ENCODE data around the gene PDZRN3.
"Not testable (repeated sequence)": the region's sequence is repeated elsewhere in the genome, so short reads cannot be mapped to it uniquely, and the experiment has no call there.

Gene PDZRN3

DNA sequence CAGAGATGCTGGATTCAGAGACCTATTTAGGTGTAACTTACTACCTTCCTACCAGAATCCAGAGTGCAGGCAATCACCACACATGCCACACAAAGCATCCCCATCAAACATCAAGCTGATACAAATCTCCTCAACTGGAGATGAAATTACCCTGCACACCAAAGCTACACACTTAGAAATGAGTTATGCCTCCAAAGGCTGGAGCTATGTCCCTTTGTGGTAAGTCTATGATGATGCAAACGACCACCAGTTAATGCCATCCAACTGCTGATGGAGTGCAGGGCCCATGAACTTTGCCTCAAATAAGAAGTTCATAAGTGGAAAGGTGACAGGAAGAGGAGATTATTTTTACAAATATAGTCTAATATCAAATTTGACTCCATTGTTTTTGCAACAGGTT is 38.1 kb downstream of the PDZRN3 start:
- DNase-seq (ENCODE audit: low spot score) = no peak

DNA sequence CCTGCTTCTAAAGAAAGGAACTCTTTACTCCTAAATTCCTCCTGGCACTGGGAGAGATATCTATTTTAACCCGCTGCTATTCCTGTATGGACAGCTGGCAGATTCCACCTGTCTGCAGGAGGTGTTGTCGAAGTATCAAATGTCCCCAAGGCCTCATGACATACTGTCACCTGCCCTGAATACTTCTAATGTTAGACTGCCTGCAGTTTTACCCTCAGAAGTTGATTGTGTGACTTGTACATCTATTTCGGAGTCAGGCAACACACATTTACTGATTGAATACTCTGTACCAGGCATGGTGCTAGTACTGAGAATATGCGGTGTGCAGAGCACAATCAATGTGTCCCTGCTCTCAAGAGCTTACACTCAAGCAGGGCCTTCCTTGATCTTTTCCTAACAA is 38.6 kb downstream of the PDZRN3 start:
- DNase-seq (ENCODE audit: low spot score) = no peak

- DNase-seq (ENCODE audit: low spot score) = no peak
Observed at GRCh38 chr3:73584873-73585272, 39.9 kb downstream of the PDZRN3 start.

- DNase-seq (ENCODE audit: low spot score) = no peak
Observed at GRCh38 chr3:73582535-73582934, 42.2 kb downstream of the PDZRN3 start.

GRCh38 chr3:73581134-73581846 is 43.5 kb downstream of the PDZRN3 start:
- no peak for DNase-seq (ENCODE audit: low spot score)

- no peak for DNase-seq (ENCODE audit: low spot score)
Observed at GRCh38 chr3:73580343-73580742, 44.4 kb downstream of the PDZRN3 start.

GRCh38 chr3:73577704-73578103 is 47.0 kb downstream of the PDZRN3 start:
- no peak for DNase-seq (ENCODE audit: low spot score)

DNA sequence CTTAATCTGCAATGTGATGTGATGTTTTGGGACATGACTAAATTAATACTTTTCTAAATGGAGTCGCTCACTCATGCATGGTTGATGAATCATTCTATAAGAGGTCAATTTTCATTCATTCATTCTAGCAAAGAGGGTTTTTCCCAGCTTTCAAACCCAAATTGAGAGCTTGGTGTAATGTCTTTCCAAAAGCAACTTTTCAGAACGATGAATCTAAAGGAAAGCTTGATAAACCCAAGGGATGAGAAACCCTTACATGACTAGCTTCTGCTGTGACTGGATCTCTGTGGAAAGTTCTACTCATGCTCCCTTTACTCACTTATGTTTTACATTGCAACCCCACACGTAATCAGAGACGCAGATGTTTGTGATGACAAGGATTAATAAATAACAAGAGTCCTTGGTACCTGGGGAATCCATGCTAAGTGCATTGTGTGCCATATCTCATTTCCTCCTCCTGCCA is 47.7 kb downstream of the PDZRN3 start:
- no peak for DNase-seq (ENCODE audit: low spot score)

DNA sequence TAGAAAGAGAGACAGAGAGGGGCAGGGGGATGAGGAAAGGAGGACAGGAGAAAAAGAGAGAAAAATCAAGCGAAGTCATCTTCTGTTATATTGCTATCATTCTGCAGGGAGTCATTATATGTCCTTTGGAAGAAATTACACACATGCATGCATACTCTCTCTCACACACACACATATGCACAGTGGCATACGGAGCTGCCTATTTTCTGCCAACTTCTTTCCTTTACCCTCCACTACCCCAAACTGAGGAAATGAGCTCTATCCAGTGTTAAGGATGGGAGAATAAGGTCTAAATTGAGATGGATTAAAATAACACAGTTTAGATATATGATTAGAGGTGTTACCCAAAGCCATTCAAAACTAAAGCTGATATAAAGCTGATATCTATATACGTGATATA is 48.8 kb downstream of the PDZRN3 start:
- no peak for DNase-seq (ENCODE audit: low spot score)

- no peak for DNase-seq (ENCODE audit: low spot score)
Observed at GRCh38 chr3:73575519-73575918, 49.2 kb downstream of the PDZRN3 start.

DNA sequence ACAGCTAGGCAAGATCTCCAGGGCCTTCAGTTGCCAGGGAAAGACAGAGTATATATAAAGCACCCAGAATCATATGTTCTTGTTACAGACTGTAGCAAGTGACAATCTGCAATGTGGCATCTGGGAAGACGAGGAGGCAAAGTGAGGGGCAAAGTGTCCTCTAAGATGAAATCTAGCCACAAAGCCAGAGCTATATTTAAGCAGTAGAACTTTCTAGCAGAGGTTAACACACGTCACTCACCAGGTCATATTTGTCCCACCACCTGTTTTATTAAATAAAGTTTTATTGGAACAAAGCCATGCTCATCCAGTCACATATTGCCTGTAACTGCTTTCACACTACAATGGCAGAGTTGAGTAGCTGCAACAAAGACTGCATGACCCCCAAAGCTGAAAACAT is 51.5 kb downstream of the PDZRN3 start:
- no peak for DNase-seq (ENCODE audit: low spot score)

GRCh38 chr3:73572368-73572767 is 52.4 kb downstream of the PDZRN3 start:
- no peak for DNase-seq (ENCODE audit: low spot score)

DNA sequence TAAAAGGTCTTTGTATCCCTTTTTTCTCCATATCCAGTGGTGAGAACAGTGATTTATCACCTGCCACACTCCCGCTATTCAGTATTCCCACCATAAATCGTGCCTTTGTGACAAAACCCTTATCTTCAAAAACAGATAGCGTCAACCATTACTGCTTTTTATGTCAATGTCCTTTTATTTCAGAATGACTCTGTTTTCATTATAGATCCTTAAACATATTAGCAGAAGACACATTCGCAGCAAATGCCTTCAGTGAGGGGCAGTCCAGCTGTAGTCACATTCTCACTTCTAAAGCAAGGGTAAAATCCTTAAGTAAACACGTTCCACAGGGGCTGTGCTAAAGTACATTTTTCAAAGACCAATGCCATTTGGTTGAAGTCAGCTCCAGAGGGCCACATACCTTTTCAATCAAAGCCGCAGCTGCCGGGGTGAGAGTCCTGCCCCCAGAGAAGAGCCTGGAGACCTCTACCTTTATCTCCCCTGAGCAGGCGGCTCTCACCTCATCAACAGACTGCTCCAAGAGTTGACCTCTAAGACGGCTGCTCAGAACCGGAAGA is 53.4 kb downstream of the PDZRN3 start:
- DNase-seq (ENCODE audit: low spot score) = no peak

GRCh38 chr3:73569246-73569760 is 55.4 kb downstream of the PDZRN3 start:
- no peak for DNase-seq (ENCODE audit: low spot score)

- no peak for DNase-seq (ENCODE audit: low spot score)
Observed at GRCh38 chr3:73568371-73568862, 56.3 kb downstream of the PDZRN3 start.

DNA sequence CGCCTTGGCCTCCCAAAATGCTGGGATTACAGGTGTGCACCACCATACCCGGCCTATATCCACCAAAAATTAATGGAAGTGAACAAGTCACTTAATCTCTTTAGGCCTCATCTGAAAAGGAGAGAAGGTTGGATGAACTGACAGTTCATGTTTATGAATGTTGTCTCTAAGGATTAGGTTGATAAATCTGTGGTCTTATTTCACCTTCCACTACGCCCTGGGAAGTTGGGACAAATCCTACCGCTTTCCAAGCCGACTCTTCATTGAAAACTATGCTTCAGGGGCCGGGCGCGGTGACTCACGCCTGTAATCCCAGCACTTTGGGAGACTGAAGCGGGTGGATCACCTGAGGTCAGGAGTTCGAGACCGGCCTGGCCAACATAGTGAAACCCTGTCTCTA is 59.4 kb downstream of the PDZRN3 start:
- not testable (repeated sequence) for DNase-seq (ENCODE audit: low spot score)

GRCh38 chr3:73563896-73564582 is 60.7 kb downstream of the PDZRN3 start:
- DNase-seq (ENCODE audit: low spot score) = no peak

- no peak for DNase-seq (ENCODE audit: low spot score)
Observed at GRCh38 chr3:73561494-73561893, 63.2 kb downstream of the PDZRN3 start.

GRCh38 chr3:73559749-73560148 is 65.0 kb downstream of the PDZRN3 start:
- no peak for DNase-seq (ENCODE audit: low spot score)

- DNase-seq (ENCODE audit: low spot score) = no peak
Observed at GRCh38 chr3:73558727-73559075, 66.0 kb downstream of the PDZRN3 start.

DNA sequence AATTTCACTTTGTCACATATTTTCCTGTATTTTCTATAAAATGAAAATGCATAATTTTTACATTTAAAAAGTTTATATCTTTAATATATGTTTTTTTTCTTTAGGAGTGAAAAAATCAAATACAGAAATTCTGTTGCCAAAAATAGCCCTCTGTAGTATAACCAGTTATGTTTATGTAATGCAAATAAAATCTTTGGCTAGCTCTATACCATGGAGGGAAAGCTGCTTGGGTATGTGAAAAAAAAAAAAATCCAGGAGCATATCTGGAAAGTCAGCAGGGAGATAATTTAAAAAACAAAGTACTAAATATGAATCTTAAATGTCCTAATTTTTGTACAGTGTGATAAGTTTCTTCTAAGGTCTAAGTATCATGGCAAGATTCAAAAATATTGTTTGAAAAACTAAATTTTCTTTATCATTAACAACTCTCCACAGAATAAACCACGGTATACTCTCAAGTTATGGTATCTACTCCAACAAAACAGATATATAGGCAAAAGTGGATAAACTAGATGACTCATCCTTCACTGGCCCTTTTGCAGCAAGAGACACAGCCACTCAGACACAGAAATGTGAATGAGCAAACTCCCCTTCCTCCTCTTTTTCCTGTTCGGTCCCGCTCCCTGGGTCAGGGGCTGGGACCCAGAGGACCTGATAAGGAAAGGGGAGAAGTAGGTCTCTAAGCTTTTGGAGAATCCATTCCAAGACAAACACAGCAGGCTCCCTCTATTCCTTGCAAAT is 66.6 kb downstream of the PDZRN3 start:
- no peak for DNase-seq (ENCODE audit: low spot score)
